Kidney glomerular epithelial cell (primary cell): ENCODE data around the gene TNK1.
"Not testable (repeated sequence)": the region's sequence is repeated elsewhere in the genome, so short reads cannot be mapped to it uniquely, and the experiment has no call there.

Experiments used
- DNase-seq: peaks from one replicate; lab custom pipeline; 2025; lab: John Stamatoyannopoulos, UW

The TNK1 gene

DNA sequence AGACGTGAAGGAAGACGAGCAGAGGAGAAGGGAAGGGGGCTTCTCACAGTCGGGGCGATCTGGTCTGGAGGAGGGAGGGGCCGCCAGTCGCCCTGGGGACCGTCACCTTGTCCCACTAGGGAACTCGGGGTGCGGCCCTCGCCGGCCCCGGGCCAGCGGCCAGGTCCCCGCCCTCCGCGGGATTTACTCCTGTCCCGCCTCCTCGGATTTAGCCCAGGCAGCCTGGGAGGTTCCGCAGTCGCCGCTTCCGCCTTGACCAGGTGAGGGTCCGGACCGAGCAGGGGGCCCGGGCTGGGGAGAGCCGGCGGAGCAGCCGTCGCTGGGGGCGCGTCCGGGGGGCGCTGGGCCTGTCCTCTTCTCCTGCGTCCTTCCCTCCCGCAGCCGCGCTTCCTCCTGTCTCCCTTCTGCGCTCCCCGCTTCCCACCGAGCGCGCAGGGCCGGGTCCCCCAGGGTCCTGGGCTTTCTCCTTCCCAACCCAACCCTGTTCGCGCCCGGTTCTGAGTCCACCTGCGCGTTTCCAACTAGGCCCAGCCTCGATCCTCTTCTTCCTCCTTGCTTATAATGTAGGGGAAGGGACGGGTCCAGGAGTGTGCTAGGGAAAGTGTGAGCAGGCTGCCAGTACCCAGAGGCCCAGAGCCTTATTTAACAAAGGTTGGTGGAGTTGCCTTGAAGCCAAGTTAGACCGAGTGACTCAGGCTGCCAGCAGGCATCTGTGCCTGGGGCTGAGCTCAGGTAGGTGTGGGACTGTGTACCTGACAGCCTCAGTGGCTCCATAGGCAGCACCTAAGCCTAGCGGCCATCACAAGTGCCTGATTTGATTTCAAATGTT, at the start of gene TNK1:
Gene TNK1 (plus strand): TSS at position 235 of the 829 bp plus-strand sequence. CDS start 1,838 bp downstream, outside the sequence.
- DNase-seq = no peak

DNA sequence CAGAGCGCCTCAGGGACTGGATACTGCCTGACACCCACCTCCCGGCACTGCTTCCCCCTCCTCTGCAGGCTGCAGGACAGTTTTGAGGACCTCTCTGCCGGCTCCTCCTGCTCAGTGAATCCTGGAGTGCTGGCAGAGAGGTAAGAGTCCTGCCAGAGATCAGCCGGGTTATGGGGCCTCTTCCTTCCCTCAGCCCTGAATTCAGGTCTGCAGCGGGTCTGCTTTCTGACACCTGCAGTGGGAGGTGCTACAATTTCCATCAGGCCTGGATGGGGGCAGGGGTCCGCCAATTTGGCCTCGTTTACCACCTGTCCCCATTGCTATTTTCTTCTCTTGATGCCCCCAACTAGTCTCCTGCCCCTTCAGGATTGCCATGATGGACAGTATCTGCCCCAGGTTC, 48.8 kb upstream of the TNK1 start:
- DNase-seq = no peak

DNA sequence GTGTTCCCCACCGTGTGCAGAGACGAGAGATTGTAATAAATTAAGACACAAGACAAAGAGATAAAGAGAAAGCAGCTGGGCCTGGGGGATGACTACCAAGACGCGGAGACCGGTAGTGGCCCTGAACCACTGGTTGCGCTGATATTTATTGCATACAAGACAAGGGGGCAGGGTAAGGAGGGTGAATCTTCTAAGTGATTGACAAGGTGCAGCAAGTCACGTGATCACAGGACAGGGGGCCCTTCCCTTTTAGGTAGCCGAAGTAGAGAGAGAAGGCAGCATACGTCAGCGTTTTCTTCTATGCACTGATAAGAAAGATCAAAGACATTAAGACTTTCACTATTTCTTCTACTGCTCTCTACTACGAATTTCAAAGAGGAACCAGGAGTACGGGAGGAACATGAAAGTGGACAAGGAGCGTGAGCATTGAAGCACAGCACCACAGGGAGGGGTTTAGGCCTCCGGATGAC, 48.3 kb upstream of the TNK1 start:
- DNase-seq = not testable (repeated sequence)

DNA sequence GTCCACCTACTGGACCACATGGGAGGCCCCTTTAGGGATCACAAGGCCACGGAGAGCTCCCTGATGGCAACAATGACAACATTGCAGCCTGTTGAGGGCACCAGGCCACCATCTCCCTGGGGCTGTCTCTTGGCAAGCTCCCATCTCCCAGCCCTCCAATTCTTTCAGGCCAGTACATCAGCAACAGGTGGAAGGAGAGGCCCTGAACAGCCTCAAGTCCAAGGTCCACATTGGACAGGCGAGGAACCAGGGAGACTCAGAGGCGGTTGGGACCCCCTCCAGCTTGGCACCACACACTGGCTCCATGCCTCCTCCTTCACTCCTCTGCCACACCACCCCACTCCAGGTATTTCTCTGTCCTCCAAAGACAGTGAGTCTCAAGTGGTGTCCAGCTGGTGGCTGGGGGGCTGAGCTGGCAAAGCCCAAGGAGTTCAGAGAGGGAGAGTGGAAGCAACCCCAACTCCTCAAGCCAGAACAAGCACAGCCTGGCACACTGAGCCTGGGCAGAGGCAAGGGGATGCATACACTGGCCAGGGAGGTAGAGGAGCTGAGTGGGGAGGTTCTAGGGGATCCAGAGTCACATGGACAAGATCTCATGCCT, 45.9 kb upstream of the TNK1 start:
- DNase-seq = no peak

DNA sequence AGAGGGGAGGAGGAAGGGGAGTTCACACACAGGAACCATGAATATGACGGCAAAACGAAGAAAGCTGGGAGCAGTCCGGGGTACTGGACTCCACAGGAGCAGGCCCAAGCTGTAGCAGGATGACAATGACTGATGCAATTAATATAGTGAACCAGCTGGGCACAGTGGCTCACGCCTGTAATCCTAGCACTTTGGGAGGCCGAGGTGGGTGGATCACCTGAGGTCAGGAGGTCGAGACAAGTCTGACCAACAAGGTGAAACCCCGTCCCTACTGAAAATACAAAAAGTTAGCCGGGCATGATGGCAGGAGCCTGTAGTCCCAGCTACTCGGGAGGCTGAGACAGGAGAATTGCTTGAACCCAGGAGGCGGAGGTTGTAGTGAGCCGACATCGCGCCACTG, 45.1 kb upstream of the TNK1 start:
- not testable (repeated sequence) for DNase-seq

DNA sequence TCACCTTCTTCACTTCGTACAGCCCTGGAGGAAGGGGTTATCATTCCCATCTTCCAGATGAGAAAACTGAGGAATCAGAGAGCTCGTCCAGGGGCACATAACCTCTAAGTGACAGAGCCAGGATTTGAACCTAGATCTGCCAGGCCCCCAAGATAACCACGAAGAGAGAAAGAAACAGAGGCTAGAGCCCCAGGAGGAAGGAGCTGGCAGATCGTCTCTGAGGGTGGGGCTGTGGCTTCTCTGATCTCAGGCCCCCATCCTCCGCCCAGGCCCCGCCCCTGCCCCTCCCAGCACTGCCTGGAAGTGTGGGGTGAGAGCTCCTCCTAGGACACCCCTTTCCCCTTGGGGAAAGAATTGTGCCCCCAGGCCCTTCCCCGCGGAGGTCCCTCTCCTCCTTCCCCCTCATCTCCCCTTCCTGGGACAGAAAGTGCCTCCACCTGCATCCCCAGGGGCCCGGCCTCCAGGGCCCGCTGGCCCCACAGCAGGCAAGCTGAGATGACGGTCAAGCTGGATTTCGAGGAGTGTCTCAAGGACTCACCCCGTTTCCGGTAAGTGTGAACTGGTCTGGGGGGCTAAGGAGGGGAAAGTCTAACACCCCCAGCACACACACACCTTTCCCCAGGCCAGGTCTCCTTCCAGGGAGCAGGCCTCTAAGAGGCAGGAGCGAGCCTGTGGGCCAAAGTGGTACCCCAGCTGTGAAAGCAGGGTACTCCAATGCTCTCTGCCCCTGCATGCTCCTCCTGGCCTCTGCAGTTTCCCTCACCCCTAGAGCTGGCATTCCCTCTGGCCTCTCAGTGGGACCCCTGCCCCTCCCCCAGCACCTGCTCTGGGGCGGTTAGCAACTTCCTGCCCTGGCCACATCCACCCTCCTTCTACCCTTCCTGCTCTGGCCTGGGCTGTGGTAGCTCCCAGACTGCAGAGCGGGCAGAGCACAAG, 44.4 kb upstream of the TNK1 start, which contains the start of gene ACAP1:
Gene ACAP1 (plus strand): TSS at position 290 of the 936 bp plus-strand sequence. CDS start 206 bp downstream, at position 496.
- DNase-seq = no peak

DNA sequence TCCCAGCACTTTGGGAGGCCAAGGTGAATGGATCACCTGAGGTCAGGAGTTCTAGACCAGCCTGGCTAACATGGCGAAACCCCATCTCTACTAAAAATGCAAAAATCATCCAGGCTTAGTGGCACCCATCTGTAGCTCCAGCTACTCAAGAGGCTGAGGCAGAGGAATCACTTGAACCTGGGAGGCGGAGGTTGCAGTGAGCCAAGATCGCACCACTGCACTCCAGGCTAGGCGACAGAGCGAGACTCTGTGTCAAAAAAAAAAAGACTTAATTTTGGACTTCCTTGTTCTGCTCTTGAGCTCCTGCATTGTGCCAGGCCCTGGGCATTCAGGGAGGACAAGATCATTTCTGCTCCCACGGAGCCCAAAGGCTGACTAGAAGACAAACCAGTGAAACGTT, 43.3 kb upstream of the TNK1 start:
- DNase-seq = not testable (repeated sequence)

DNA sequence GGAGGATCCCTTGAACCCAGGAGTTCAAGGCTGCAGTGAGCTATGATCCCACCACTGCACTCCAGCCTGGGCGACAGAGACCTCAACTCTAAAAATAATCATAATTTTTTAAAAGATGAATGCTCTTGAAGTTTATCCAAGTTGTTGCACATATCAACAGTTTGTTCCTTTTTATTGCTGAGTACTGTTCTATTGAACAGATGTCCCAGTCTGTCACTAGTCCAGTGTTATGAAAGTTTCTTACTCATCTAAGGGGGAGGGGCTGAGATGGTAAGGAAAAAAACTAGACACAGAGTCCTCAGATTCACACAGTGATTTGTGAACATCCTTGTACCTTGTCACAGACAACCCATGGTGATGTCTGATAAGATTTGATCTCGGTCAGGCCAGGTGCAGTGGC, 40.7 kb upstream of the TNK1 start:
- DNase-seq = no peak

DNA sequence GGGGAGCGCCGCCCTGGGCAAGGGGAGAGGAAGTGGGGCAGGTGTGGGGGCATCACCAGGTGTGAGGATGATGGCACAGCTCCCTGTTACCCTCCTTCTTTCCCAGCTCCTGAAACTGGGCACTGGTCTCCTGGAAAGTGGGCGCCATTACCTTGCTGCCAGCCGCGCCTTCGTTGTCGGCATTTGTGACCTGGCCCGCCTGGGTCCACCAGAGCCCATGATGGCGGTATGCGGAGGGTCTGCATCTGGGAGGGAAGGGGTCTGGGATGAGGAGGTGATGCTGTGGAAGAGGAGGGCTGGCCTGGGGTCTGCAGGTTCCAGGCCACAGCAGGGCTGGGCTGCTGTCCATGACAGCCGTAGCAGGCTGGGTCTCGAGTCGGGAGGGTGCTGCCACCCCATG, 39.0 kb upstream of the TNK1 start:
- no peak for DNase-seq

DNA sequence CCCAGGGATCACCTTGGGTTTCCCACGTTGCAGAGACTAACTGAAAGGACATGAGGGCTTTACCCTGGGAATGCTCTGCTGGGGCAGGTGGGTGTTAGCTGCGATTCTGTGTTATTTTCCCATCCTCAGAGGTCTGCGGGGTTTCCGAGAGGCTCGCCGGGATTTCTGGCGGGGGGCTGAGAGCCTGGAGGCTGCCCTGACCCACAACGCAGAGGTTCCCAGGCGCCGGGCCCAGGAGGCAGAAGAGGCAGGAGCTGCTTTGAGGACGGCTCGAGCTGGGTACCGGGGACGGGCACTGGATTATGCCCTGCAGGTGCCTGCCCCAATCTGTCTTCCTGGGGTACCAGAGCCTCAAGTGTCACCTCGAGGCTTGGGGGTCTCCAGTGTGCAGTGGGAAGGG, 37.6 kb upstream of the TNK1 start:
- DNase-seq = no peak

DNA sequence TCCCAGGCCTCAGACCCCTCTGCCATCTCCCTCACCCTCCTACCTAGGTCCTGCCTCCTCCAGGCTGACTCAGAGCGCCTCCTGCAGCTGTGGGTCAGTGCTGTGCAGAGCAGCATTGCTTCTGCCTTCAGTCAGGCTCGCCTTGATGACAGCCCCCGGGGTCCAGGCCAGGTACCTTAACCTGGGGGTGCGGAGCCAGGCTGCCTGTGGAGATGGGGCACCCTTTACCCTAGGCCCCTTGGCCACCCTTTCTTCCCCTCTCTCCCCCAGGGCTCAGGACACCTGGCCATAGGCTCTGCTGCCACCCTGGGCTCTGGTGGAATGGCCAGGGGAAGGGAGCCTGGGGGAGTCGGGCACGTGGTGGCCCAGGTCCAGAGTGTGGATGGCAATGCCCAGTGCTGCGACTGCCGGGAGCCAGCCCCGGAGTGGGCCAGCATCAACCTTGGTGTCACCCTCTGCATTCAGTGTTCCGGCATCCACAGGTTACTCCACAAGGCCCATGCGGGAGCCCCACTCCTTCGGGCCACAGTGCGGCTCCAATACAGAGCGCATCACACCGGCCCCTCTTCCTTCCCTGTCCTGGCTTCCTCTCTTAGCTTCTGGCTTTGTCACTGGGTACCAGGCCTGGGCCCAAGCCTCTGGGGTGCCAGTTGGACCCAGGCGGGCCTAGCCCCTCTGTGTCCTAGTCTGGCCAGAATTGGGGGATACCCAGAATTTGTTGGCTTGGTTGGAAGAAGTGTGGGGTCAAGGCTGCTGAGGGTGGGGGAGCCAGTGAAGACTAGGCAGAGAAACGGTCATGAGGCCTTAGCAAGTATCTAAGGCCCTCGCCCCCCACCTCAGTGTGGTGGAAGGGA, 33.9 kb upstream of the TNK1 start:
- no peak for DNase-seq

DNA sequence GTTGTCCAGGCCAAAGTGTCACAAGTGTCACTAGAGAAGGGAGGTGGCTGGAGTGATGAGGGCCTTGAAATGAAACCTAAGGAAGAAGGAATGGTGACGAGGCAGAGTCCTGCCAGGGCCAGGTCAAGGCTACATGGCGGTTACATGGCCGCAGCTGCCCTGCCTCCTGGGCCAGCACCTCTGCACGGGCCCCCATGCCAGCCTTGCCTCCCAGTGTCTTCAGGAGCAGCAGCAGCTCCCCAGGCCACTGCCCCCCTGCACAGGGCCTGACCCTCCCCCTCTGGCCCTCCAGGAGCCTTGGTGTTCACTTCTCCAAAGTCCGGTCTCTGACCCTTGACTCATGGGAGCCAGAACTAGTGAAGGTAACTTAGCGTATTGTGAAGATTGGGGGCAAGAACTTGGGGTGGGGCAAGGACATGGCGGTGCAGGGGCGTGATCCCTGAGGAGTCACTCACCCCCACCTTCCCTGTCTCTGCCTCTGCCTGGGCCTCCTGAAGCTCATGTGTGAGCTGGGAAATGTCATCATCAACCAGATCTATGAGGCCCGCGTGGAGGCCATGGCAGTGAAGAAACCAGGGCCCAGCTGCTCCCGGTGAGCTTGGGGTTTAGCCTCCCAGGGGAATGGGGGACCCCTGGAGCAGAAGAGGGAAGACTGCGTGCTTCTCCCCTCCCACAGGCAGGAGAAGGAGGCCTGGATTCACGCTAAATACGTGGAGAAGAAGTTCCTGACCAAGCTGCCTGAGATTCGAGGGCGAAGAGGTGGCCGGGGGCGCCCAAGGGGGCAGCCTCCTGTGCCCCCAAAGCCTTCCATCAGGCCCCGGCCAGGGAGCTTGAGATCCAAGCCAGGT, 33.0 kb upstream of the TNK1 start:
- no peak for DNase-seq

DNA sequence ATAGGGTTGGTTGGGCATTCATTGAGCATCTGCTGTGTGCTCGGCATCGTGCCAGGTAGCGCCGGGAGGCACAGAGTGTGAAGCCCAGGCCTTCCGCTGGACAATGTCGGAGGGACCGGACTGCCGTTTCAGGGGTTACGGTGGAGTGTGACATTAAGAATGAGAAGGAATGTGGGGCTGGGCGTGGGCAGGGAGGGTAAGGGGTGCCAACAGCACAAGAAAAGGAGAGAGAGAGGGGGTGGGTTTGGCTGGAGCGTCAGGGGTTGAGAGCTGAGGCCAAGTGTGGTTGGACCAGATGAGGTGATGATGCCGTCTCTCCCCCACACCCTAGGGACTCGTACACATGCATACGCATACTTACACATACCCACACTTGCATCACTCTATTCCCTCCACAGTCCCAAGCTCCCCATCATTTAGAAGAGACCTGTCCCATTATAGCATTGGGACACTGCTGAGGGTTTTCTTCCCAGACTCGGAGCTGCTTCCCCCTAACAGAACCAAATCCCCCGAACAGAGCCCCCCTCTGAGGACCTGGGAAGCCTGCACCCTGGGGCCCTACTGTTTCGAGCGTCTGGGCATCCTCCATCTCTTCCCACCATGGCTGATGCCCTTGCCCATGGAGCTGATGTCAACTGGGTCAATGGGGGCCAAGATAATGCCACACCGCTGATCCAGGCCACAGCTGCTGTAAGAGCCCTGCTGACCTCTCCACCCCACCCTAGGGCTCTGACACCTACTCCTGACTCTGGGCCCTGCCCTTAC, 32.2 kb upstream of the TNK1 start:
- no peak for DNase-seq

DNA sequence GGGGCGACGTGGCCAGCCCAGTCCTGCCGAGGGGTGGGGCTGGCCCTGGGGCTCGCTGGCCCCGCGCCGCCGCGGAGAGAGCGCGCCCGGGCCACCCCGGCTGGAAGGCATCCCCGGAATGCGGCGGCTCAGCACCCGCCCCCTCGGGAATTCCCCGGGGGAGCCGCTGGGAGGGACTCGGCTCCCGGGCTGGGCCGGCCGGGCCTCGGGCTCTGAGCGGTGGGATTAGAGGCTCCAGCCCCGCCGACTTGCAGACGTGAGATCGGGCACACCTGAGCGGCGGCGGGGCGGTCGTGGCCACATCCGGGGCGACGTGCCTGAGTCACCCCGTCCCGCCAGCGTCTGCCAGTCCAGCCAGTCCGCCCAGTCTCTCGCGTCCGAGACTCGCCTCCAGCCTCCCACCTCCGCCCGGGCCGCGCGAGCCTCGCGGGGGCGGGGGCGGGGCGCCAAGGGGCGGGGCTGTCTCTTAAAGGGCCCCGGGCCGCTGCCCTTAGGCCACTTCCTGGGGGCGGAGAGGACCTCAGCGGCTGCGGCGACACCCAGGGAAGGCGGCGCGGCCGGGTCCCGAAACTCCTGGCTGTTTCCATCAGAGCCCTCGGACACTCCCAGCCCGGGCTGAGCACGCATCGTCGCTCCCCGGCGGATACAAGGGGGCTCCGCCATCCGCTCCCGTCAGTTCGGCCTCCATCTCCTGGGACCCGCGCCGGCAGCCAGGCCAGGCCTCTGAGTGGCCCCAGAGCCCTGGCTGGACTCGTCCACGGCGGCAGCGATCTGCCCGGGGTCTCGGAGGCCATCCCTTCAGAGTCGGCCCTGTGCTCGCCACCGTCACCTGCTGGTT, 29.0 kb upstream of the TNK1 start, which contains the start of gene KCTD11:
Gene KCTD11 (plus strand): TSS at position 498 of the 838 bp plus-strand sequence.
- DNase-seq = peak; percentile 94

DNA sequence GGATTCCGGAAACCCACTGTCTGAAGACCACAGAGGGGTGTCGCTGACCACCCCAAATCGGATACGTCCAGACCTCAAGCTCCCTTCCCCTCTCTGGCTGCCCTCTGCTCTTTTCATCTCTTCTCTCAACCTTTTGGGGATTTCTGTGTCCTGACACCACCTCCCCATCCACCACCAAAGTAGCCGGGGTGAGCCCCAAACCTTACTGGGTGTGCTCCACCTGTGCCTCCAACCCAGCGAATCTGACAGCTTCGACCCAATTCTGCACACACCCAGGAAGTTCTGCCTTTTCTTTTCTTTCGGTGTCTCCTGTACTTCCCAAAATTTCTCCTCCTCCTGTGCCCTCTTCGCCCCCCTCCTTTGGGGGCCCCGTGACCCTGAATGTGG, 28.4 kb upstream of the TNK1 start:
- no peak for DNase-seq

DNA sequence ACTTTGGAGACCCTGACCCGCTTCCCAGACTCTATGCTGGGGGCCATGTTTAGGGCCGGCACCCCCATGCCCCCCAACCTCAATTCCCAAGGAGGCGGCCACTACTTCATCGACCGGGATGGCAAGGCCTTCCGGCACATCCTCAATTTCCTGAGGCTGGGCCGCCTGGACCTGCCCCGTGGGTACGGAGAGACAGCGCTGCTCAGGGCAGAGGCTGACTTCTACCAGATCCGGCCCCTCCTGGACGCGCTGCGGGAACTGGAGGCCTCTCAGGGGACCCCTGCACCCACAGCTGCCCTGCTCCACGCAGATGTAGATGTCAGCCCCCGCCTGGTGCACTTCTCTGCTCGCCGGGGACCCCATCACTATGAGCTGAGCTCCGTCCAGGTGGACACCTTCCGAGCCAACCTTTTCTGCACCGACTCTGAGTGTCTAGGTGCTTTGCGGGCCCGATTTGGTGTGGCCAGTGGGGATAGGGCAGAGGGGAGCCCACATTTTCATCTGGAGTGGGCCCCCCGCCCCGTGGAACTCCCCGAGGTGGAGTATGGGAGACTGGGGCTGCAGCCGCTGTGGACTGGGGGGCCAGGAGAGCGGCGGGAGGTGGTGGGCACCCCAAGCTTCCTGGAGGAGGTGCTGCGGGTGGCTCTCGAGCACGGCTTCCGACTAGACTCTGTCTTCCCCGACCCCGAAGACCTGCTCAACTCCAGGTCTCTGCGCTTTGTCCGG, 27.8 kb upstream of the TNK1 start:
- DNase-seq = no peak

DNA sequence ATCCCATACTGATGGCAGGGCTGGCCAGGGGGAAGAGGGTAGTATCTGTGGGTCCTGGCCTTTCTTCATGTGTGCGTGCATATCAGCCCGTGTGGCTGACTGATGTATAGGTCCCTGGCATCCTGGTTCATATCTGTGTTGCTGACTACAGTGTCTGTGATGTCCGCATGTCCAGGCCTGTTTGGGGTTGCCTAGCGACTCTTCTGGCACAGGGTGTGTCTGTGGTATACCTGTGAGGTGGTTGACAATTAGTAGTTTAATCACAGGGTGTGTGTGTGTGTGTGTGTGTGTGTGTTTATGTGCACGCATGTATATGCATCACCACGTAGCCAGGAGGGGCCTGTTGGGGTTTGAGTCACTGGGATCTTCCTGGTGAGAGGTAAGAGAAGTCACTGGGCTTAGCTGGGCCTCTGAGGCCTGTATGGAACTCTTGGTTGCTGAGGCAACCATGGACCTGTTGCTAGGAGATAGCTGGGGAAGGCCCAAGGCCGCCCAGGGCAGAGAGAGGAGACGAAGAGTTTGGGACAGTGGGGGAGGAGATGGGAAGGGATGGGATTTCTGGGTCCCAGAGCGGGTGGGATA, 26.5 kb upstream of the TNK1 start:
- no peak for DNase-seq

DNA sequence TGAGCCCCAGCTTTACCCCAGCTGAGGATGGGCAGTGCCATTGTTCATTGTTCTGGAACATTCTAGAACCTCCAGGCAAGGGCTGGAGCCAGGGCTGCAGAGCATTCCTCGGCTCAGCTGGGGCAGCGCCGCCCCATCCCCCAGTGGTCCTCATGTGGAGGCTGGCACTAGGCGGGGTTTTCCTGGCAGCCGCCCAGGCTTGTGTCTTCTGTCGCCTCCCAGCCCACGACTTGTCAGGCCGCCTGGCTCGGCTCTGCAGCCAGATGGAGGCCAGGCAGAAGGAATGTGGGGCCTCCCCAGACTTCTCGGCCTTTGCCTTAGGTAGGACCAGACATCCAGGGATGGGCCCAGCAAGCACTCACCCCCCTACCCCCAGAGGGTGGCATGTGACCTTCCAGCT, 25.8 kb upstream of the TNK1 start, which contains the start of gene TMEM95:
Gene TMEM95 (plus strand): TSS at position 104 of the 400 bp plus-strand sequence. CDS start 49 bp downstream, at position 153.
- DNase-seq = no peak
